ENCODE data around the gene HTT.

The HTT gene

DNA sequence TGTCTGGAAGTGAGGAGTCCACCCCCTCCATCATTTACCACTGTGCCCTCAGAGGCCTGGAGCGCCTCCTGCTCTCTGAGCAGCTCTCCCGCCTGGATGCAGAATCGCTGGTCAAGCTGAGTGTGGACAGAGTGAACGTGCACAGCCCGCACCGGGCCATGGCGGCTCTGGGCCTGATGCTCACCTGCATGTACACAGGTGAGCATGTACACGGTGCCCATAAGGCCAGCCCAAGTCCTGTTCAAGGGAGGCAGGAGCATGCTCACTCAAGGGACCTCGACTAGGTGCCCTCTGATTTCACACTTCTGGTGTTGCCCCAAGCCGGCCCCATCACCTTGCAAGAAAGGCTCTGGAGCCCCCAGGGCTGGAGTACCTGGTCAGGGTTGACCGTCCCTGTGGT, 161.1 kb downstream of the HTT start:
- no peak for DNase-seq (ENCODE audit: low read depth)

DNA sequence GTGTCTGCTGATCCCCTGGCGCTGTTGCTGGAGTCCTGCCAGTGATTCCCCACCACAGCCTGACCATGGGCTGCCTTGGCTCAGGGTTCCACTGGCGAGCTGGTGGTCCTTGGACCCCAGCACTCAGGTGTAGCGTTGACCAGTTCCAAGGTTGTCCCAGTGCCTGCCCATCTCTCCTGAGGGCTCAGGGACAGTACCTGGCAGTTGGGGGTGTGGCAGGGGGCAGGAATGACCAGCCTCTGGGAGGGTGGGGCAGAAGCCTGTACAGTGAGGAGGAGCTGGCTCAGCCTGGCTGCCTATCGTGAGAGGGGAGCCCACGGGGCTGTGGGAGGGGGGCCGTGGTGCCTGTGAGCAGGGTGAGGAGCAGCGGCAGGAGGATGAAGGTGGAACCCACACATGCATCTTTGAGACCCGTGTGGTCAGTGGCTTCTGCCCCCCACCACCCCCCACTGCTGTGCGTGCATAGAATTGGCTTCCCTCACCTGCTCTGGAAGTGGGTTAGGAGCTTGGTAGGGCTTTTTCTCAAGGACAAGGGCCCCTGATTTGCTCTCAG, 161.9 kb downstream of the HTT start:
- DNase-seq (ENCODE audit: low read depth): no peak

DNA sequence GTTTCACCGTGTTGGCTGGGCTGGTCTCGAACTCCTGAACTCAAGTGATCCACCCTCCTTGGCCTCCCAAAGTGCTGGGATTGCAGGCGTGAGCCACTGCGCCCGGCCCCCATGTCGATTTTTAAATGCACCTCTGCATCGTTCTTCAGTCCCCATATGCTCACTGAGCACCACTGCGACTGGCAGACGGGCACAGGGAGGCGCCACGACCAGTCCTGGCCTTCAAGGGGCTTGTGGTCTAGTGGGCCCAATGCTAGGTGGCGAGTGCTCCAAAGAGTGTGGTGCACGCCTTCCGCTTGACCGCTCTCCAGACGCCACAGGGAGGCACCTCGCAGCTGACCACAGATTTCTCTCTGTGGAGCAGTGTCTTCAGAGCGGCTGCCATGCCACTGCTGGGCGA, 162.8 kb downstream of the HTT start:
- no peak for DNase-seq (ENCODE audit: low read depth)

DNA sequence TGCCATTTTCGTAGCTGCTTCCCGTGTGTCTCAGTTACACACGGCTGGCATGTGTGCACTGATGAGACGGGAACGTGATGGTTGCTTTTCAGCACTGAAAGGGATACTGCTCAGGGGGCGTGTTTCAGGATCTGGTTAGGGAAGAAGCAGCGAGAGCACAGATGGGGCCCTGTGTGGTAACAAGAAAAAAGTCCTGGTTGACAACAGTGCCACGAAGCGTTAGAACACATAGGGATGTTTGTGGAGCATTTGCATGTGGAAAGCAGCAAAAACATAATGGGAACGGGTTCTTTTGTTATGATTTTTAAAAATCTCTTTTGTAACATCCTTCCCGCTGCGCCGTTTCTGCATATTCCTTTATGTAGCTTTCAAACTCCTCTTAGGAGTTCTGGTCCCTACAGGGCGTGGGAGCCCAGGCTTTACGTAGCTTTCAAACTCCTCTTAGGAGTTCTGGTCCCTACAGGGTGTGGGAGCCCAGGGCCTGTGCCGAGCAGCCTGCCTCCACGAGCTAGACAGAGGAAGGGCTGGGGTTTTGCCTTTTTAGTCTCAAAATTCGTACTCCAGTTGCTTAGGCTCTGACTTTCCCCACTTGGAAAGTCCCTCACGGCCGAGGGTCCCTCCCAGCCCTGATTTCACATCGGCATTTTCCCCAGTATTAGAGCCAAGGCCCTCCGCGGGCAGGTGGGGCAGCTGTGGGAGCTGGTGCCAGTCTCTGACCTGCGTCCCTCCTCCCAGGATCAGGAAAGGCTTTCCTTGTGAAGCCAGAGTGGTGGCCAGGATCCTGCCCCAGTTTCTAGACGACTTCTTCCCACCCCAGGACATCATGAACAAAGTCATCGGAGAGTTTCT, 163.5 kb downstream of the HTT start:
- no peak for DNase-seq (ENCODE audit: low read depth)

- DNase-seq (ENCODE audit: low read depth): no peak
These were observed 164.2 kb downstream of the HTT start for GRCh38 chr4:3238721-3239120.

DNA sequence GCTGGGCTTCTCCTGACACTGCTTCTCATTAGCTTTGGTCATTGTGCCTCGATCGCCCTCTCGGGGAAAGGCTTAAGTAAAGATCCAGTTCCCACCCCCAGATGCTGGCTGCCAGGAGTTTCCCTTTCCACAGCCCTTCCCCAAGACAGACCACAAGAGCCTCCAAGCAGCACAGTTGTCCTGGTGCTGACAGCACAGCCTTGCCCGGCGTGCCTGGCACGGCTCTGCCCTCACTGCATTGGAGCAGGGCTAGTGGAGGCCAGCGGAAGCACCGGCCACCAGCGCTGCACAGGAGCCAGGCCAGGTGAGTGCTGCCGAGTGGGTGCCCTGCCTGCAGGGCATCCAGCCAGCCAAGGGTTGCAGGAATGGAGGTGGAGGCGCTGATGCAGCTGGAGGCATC, 164.8 kb downstream of the HTT start:
- no peak for DNase-seq (ENCODE audit: low read depth)

DNA sequence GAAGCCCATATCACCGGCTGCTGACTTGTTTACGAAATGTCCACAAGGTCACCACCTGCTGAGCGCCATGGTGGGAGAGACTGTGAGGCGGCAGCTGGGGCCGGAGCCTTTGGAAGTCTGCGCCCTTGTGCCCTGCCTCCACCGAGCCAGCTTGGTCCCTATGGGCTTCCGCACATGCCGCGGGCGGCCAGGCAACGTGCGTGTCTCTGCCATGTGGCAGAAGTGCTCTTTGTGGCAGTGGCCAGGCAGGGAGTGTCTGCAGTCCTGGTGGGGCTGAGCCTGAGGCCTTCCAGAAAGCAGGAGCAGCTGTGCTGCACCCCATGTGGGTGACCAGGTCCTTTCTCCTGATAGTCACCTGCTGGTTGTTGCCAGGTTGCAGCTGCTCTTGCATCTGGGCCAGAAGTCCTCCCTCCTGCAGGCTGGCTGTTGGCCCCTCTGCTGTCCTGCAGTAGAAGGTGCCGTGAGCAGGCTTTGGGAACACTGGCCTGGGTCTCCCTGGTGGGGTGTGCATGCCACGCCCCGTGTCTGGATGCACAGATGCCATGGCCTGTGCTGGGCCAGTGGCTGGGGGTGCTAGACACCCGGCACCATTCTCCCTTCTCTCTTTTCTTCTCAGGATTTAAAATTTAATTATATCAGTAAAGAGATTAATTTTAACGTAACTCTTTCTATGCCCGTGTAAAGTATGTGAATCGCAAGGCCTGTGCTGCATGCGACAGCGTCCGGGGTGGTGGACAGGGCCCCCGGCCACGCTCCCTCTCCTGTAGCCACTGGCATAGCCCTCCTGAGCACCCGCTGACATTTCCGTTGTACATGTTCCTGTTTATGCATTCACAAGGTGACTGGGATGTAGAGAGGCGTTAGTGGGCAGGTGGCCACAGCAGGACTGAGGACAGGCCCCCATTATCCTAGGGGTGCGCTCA, 165.8 kb downstream of the HTT start:
- DNase-seq (ENCODE audit: low read depth): no peak

DNA sequence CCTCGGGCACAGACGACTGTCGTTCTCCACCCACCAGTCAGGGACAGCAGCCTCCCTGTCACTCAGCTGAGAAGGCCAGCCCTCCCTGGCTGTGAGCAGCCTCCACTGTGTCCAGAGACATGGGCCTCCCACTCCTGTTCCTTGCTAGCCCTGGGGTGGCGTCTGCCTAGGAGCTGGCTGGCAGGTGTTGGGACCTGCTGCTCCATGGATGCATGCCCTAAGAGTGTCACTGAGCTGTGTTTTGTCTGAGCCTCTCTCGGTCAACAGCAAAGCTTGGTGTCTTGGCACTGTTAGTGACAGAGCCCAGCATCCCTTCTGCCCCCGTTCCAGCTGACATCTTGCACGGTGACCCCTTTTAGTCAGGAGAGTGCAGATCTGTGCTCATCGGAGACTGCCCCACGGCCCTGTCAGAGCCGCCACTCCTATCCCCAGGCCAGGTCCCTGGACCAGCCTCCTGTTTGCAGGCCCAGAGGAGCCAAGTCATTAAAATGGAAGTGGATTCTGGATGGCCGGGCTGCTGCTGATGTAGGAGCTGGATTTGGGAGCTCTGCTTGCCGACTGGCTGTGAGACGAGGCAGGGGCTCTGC, 166.5 kb downstream of the HTT start:
- no peak for DNase-seq (ENCODE audit: low read depth)

DNA sequence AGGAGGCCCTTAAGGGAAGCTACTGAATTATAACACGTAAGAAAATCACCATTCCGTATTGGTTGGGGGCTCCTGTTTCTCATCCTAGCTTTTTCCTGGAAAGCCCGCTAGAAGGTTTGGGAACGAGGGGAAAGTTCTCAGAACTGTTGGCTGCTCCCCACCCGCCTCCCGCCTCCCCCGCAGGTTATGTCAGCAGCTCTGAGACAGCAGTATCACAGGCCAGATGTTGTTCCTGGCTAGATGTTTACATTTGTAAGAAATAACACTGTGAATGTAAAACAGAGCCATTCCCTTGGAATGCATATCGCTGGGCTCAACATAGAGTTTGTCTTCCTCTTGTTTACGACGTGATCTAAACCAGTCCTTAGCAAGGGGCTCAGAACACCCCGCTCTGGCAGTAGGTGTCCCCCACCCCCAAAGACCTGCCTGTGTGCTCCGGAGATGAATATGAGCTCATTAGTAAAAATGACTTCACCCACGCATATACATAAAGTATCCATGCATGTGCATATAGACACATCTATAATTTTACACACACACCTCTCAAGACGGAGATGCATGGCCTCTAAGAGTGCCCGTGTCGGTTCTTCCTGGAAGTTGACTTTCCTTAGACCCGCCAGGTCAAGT, 167.5 kb downstream of the HTT start:
- no peak for DNase-seq (ENCODE audit: low read depth)

DNA sequence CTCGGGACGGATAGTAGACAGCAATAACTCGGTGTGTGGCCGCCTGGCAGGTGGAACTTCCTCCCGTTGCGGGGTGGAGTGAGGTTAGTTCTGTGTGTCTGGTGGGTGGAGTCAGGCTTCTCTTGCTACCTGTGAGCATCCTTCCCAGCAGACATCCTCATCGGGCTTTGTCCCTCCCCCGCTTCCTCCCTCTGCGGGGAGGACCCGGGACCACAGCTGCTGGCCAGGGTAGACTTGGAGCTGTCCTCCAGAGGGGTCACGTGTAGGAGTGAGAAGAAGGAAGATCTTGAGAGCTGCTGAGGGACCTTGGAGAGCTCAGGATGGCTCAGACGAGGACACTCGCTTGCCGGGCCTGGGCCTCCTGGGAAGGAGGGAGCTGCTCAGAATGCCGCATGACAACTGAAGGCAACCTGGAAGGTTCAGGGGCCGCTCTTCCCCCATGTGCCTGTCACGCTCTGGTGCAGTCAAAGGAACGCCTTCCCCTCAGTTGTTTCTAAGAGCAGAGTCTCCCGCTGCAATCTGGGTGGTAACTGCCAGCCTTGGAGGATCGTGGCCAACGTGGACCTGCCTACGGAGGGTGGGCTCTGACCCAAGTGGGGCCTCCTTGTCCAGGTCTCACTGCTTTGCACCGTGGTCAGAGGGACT, 168.8 kb downstream of the HTT start:
- DNase-seq (ENCODE audit: low read depth): no peak

DNA sequence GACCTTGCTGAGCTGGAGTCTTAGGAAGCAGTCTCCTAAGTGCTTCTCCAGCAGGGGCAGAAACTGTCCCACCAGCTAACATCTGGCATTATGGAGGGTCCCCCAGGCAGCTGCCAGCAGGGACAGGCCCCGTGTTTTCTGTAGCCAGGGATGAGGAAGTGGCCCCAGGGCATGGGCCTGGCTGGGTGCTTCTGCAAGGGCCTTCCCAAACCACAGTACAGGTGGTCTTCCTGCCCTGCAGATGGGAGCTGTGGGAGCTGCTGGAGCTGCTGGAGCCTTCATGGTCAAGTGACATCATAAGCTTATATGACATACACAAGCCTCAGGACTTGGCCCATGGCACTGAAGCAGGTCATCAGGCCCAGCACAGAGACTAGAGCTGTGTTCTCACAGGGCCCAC, 169.5 kb downstream of the HTT start:
- DNase-seq (ENCODE audit: low read depth): no peak

GRCh38 chr4:3244747-3245146, 170.3 kb downstream of the HTT start:
- DNase-seq (ENCODE audit: low read depth): no peak

- DNase-seq (ENCODE audit: low read depth): no peak
These were observed 171.2 kb downstream of the HTT start for GRCh38 chr4:3245676-3246075.

DNA sequence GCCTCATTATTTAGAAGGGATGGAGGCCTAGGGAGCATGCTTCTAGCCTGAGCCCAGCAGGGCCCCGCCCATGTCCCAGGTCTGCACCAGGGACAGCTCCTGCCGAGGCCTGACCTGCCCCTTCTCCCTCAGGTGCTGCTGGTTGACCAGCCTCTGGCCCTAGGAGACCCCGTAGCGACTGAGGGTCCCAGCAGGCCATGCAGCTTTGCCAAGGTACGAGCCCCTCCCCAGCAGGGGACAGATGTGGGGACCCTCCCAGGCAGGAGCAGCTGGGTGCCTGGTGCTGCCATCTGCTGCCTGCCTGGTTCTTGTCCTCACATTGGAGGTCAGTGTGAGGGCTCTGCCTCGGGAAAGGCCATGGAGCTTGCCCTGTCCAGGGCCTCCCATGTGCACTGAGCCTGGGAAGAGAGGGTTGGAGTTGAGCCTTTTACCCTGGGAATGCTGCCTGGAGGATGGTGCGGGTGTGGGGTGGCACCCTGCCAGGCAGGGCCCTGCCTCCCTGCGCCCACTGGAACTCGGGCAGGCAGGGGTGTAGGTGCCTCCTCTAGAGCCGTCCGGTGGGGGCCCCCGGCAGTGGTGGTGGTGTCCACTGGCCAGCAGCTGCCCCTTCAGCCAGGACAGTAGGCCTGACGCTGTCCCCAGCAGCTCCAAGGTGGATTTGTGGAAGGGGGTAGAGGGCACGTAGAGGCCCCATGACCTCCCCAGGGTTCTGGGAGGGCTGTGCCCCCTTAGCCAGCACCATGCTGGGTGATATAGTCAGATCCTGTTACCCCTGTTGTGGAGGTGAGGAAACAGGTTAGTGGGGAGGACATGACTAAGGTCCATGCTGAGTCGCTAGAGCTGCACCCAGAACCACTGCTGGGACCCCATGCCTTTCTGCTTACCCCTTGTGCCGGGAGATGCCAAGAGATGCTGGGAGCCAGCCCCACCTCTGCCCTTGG, 172.2 kb downstream of the HTT start:
- no peak for DNase-seq (ENCODE audit: low read depth)

DNA sequence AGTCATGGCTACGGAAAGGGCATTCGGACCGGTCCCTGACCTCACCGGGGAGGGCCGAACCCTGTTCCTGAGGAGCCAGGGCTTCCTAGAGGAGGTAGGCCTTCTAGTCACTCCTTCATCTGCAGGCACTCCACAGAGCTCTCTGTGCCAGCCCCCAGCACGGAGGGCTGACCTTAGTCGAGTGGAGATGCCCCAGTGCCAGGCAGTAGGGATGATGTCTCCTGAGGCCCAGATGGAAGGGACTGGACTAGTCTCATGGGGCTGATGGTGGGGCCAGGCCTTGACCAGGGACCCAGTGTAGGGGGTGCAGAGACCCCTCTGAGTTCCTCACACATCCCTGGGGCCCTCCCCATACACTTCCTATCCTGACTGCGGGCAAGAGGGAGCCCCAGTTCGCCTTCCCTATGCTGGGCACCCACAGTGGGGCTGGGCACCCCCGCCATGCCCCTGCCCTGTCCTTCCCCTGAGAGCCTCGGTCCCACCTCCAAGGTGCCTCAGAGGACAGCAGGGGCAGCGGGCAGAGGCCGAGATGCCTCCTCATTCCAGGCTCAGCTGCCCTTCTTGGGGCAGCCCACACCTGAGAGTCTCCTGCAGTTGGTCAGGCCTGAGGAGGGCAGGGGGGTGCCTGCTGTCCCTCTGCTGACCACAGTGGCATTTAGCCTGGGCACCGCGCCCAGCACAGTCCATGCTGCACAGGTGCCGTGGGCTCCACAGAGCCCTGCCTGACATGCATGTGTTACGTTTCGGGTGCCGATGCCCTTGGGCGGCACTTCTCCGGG, 173.1 kb downstream of the HTT start:
- no peak for DNase-seq (ENCODE audit: low read depth)

GRCh38 chr4:3248178-3248480, 173.6 kb downstream of the HTT start:
- no peak for DNase-seq (ENCODE audit: low read depth)

- no peak for DNase-seq (ENCODE audit: low read depth)
These were observed 174.6 kb downstream of the HTT start, which contains the start of gene MSANTD1 for GRCh38 chr4:3248811-3249661. MSANTD1 (plus strand) TSS chr4:3249159; CDS start chr4:3249223, 64 bp downstream.

- no peak for DNase-seq (ENCODE audit: low read depth)
These were observed 175.4 kb downstream of the HTT start for GRCh38 chr4:3249711-3250437.
